PC-9 (cell line): ENCODE results near the gene IRF1.

Experiments used
- CTCF ChIP-seq: fragments of 200-600 bp; sonication (generic); conservative IDR thresholded peaks from 2 replicates; pipeline ENCODE4 v1.6.1; 2017; ENCODE audit warnings: mixed run types, antibody characterized with exemption, mild to moderate bottlenecking, moderate library complexity
- EZH2 ChIP-seq: fragments of 200-600 bp; sonication (generic); IDR thresholded peaks from 2 replicates; pipeline ENCODE4 v1.8.0; 2017; ENCODE audit warnings: antibody characterized with exemption, low read depth

DNA sequence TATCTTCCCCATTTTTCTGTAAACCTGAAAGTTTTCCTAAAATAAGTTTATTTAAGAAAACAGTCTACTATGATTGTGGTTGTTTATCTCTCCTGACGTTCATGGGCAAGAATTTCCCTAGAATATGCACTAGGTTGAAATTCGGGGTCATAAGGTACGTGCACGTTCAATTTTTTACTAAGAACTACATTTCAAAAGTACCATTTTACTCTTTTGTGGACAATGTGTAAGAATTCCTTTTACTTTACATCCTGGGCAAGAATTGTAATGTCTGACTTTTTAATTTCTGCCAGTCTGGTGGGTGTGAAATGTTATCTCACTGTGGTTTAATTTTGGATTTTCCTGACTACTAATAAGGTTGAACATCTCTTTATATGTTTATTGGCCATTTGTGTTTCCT lies 40.4 kb upstream of the IRF1 start:
- TF ChIP-seq EZH2 (no peak), CTCF (no peak)
